GM12873 (cell line): ENCODE results near the gene CREB3L4.

Experiments used
- CTCF ChIP-seq: IDR thresholded peaks from 2 replicates; pipeline ENCODE4 v1.5.1; 2012; ENCODE audit warnings: low read depth, mild to moderate bottlenecking, moderate library complexity, low read length, control low read depth; ENCODE audit not compliant: insufficient read depth; ENCODE audit errors: missing control alignments

CREB3L4 gene

GRCh38 chr1:153932156-153933131 is 35.3 kb upstream of the CREB3L4 start:
- TF ChIP-seq CTCF: no peak

- TF ChIP-seq CTCF: no peak
These were observed 34.3 kb upstream of the CREB3L4 start for GRCh38 chr1:153933430-153933829.

- no peak for TF ChIP-seq CTCF
These were observed 33.7 kb upstream of the CREB3L4 start for GRCh38 chr1:153933955-153934354.

GRCh38 chr1:153934746-153935145 is 33.0 kb upstream of the CREB3L4 start:
- TF ChIP-seq CTCF: no peak

- no peak for TF ChIP-seq CTCF
These were observed 31.5 kb upstream of the CREB3L4 start for GRCh38 chr1:153936011-153936802.

- no peak for TF ChIP-seq CTCF
These were observed 30.4 kb upstream of the CREB3L4 start for GRCh38 chr1:153937331-153937730.

- no peak for TF ChIP-seq CTCF
These were observed 28.7 kb upstream of the CREB3L4 start for GRCh38 chr1:153938996-153939395.
